Fibroblast of lung (primary cell): ENCODE data around the gene FNDC3B. TPM values are rescaled to one million over a fixed set of nuclear protein-coding genes. Genes with fewer than 3 reads are reported as not detected.

Source experiments
- DNase-seq, 2 donors: peaks; one replicate each; pipeline versions ENCODE4 v3.0.0 to v3.0.0-alpha.2; 2010; ENCODE audit warnings: low read depth in 2 of 2
- H2AFZ ChIP-seq: 2 replicates; pipeline ENCODE4 v1.5.1; 2012; ENCODE audit warnings: low read length, control low read depth, inconsistent platforms
- H3K27ac ChIP-seq: 2 replicates; pipeline ENCODE4 v1.5.1; 2011; ENCODE audit warnings: low read length, control low read depth; ENCODE audit not compliant: insufficient read depth
- H3K27me3 ChIP-seq: 2 replicates; pipeline ENCODE4 v1.5.1; 2011; ENCODE audit warnings: mild to moderate bottlenecking, low read length; ENCODE audit not compliant: control insufficient read depth, insufficient read depth
- H3K36me3 ChIP-seq: 2 replicates; pipeline ENCODE4 v1.5.1; 2011; ENCODE audit warnings: low read length; ENCODE audit not compliant: control insufficient read depth, insufficient read depth
- H3K4me1 ChIP-seq: 2 replicates; pipeline ENCODE4 v1.5.1; 2011; ENCODE audit warnings: low read length; ENCODE audit not compliant: control insufficient read depth, insufficient read depth; ENCODE audit errors: extremely low read depth
- H3K4me2 ChIP-seq: 2 replicates; pipeline ENCODE4 v1.5.1; 2011; ENCODE audit warnings: low read length, control low read depth; ENCODE audit not compliant: insufficient read depth; ENCODE audit errors: extremely low read depth
- H3K4me3 ChIP-seq, 4 experiments: fragments of 200-600 bp in 1 of 4; sonication (generic) in 1 of 4; replicated peaks in 1 of 4; 2 replicates each; pipeline ENCODE4 v1.5.1; 2011 to 2016; ENCODE audit warnings: low read length in 4 of 4, low read depth in 3 of 4, mild to moderate bottlenecking in 3 of 4, control low read depth in 2 of 4, inconsistent platforms in 1 of 4, mixed read lengths in 1 of 4; ENCODE audit not compliant: insufficient read depth in 1 of 4; ENCODE audit errors: control extremely low read depth in 1 of 4
- H3K79me2 ChIP-seq: 2 replicates; pipeline ENCODE4 v1.5.1; 2012; ENCODE audit warnings: mild to moderate bottlenecking, low read length, inconsistent platforms; ENCODE audit not compliant: control insufficient read depth, insufficient read depth
- H3K9ac ChIP-seq: 2 replicates; pipeline ENCODE4 v1.5.1; 2011; ENCODE audit warnings: mild to moderate bottlenecking, low read length, control low read depth; ENCODE audit not compliant: insufficient read depth
- H3K9me3 ChIP-seq: 2 replicates; pipeline ENCODE4 v1.5.1; 2012; ENCODE audit warnings: low read depth, low read length; ENCODE audit not compliant: control insufficient read depth, insufficient read depth
- H4K20me1 ChIP-seq: 2 replicates; pipeline ENCODE4 v1.5.1; 2011; ENCODE audit warnings: low read length; ENCODE audit not compliant: control insufficient read depth, insufficient read depth; ENCODE audit errors: extremely low read depth
- EZH2 ChIP-seq: IDR thresholded peaks from 2 replicates; pipeline ENCODE4 v1.5.1; 2012; ENCODE audit warnings: low read length, control low read depth, mild to moderate bottlenecking; ENCODE audit errors: missing control alignments
- polyA plus RNA-seq, 2 donors: library from polyadenylated mRNA; depleted of rRNA in 1 of 2; stranded (reverse) in 1 of 2; unstranded in 1 of 2; fragments of >200 nt; gene quantifications; 2 replicates each; pipeline ENCODE4 v1.2.1, GENCODE V29; 2011 to 2012; ENCODE audit warnings: missing spikeins in 1 of 2
- total RNA-seq: library from RNA; depleted of rRNA; stranded (reverse); fragments of >200 nt; gene quantifications from 2 replicates; pipeline ENCODE4 v1.2.1, GENCODE V29; 2014
- TF ChIP-seq, protein P1 (sequence below), 2 donors: IDR thresholded peaks in 1 of 2; conservative IDR thresholded peaks in 1 of 2; 1 replicate in 1 of 2; 2 replicates in 1 of 2; pipeline ENCODE4 v1.5.1; 2011 to 2012; ENCODE audit warnings: low read length in 2 of 2, control low read depth in 1 of 2, inconsistent platforms in 1 of 2, low read depth in 1 of 2, mild to moderate bottlenecking in 1 of 2

Gene FNDC3B
- total and polyA plus RNA-seq, 2 donors (not counting 1 experiment from before 2014, with no cell fraction given), result 26.1 to 76.8 TPM

DNA sequence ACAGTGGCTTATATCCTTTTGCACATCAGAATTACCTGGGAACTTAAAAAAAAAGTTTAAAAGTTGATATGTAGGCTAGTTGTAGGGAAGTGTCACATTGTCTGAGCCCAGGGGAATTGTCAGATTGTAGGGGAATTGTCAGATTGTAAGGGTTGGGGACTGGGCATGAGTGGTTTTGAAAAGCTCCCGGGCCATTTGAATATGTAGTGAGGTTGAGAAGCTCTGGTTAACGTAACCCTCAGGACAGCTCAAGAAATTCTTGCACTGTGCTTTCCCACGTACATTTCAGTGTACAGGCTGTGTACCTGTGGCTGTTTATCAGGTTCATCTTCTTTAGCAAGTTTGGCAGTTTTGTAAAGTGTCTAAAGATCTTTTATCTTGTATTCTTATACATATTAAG lies 107.0 kb downstream of the FNDC3B start:
- no peak for DNase-seq
- no peaks in the 10 kb centered on the region for H4K20me1 ChIP-seq
- H3K27me3 ChIP-seq, result no peaks in the 10 kb centered on the region
- peaks cover 58% of the 10 kb centered on the region for H3K79me2 ChIP-seq
- H3K36me3 ChIP-seq, result no peaks in the 10 kb centered on the region
- TF ChIP-seq, protein P1, sequence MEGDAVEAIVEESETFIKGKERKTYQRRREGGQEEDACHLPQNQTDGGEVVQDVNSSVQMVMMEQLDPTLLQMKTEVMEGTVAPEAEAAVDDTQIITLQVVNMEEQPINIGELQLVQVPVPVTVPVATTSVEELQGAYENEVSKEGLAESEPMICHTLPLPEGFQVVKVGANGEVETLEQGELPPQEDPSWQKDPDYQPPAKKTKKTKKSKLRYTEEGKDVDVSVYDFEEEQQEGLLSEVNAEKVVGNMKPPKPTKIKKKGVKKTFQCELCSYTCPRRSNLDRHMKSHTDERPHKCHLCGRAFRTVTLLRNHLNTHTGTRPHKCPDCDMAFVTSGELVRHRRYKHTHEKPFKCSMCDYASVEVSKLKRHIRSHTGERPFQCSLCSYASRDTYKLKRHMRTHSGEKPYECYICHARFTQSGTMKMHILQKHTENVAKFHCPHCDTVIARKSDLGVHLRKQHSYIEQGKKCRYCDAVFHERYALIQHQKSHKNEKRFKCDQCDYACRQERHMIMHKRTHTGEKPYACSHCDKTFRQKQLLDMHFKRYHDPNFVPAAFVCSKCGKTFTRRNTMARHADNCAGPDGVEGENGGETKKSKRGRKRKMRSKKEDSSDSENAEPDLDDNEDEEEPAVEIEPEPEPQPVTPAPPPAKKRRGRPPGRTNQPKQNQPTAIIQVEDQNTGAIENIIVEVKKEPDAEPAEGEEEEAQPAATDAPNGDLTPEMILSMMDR (conservative IDR thresholded peaks at IDR 0.05 in 1 of 2, IDR thresholded peaks at IDR 0.05 in 1 of 2; ENCODE audit: low read depth in 1 of 2, low read length in 2 of 2), result no peak
- no peak for TF ChIP-seq EZH2
- no peaks in the 10 kb centered on the region for H3K9me3 ChIP-seq
- no peak overlapping the region for H3K27ac ChIP-seq
- no peak overlapping the region for H3K4me2 ChIP-seq
- H3K4me3 ChIP-seq, result no peak overlapping the region
- no peak overlapping the region for H3K9ac ChIP-seq
- peaks cover 5% of the 10 kb centered on the region for H3K4me1 ChIP-seq
- H2AFZ ChIP-seq, result no peak overlapping the region

DNA sequence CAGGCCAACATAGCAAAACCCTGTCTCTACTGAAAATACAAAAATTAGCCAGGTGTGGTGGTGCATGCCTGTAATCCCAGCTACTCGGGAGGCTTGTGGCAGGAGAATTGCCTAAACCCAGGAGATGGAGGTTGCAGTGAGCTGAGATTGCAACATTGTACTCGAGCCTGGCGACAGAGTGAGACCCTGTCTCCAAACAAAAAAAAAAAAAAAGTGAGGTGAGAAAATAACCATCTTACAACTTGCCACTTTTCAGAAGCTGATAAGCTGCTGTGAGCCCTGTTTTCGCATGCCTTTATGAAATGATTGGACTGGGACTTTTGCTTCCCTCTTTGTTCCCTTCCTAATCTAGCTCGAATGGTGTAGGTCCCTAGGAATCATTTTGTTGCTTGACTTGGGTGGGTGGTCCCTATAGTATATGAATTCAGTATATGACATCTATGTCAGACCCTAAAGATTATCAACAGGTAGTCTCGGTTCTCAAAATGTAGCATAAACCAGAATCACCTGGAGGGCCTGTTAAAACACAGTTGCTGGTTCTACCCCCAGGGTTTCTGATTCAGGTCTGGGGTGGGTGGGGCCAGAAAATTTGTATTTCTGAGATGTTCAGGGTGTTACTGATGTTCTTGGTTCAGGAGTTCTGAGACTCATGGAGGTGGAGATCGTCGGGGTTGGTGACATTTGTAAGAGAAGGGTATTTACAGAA lies 107.9 kb downstream of the FNDC3B start:
- no peaks in the 10 kb centered on the region for H3K36me3 ChIP-seq
- H3K79me2 ChIP-seq, result peaks cover 64% of the 10 kb centered on the region
- H3K27ac ChIP-seq, result no peak overlapping the region
- no peak overlapping the region for H3K9ac ChIP-seq
- no peak for TF ChIP-seq EZH2
- TF ChIP-seq, protein P1 (conservative IDR thresholded peaks at IDR 0.05 in 1 of 2, IDR thresholded peaks at IDR 0.05 in 1 of 2; ENCODE audit: low read depth in 1 of 2, low read length in 2 of 2), result no peak
- no peaks in the 10 kb centered on the region for H3K9me3 ChIP-seq
- no peaks in the 10 kb centered on the region for H4K20me1 ChIP-seq
- no peak overlapping the region for H3K4me2 ChIP-seq
- H3K27me3 ChIP-seq, result no peaks in the 10 kb centered on the region
- H2AFZ ChIP-seq, result no peak overlapping the region
- H3K4me3 ChIP-seq, result no peak overlapping the region
- peaks cover 4% of the 10 kb centered on the region for H3K4me1 ChIP-seq
- no peak for DNase-seq

DNA sequence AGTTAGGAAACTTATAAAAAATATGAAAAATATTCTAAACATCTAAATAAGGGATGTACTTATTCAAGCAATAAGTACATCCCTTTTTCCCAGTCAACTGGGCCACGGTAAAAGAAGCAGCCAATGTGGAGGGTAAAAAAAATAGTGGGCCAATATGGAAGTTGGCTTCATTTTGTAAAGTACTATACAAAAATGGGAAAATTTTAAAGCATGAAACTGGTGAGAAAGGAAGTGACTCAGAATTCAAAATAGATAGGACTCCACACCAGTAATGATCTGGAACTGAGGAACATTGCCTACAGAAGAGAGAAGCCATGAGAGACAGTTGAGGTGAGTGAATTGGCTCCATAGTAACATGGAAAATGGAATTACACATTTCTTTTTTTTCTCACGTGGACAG lies 108.9 kb downstream of the FNDC3B start:
- TF ChIP-seq, protein P1 (conservative IDR thresholded peaks at IDR 0.05 in 1 of 2, IDR thresholded peaks at IDR 0.05 in 1 of 2; ENCODE audit: low read depth in 1 of 2, low read length in 2 of 2), result no peak
- no peak for TF ChIP-seq EZH2
- Histone ChIP-seq H3K27me3 (no peaks in the 10 kb centered on the region), H3K36me3 (no peaks in the 10 kb centered on the region), H3K4me2 (no peak overlapping the region), H3K9ac (no peak overlapping the region), H2AFZ (no peak overlapping the region), H3K27ac (no peak overlapping the region), H3K9me3 (no peaks in the 10 kb centered on the region), H3K4me1 (peaks cover 12% of the 10 kb centered on the region), H3K79me2 (peaks cover 63% of the 10 kb centered on the region), H3K4me3 (no peak overlapping the region), H4K20me1 (no peaks in the 10 kb centered on the region)
- DNase-seq, result peak in 1 of 2 donors; percentile 56
